Keratinocyte (primary cell): ENCODE results near the gene KIF2C. TPM values are rescaled to one million over a fixed set of nuclear protein-coding genes. Genes with fewer than 3 reads are reported as not detected.
A peak's percentile ranks its signal among the peaks of the same experiment; 100 is the strongest.

Source experiments
- DNase-seq: peaks from one replicate; pipeline ENCODE4 v3.0.0-alpha.2; 2011; ENCODE audit warnings: low read depth, missing footprints, low spot score
- FAIRE-seq: peaks from 2 replicates; lab custom pipeline; 2011; peaks lifted over from hg19 to GRCh38; lab: Jason Lieb, UNC
- H2AFZ ChIP-seq: 2 replicates; pipeline ENCODE4 v1.6.0; 2012; ENCODE audit warnings: low read length, control low read depth, inconsistent platforms; ENCODE audit not compliant: control insufficient read depth
- H3K27ac ChIP-seq: 2 replicates; pipeline ENCODE4 v1.5.1; 2011; ENCODE audit warnings: low read length; ENCODE audit not compliant: control insufficient read depth, insufficient read depth
- H3K27me3 ChIP-seq: 3 replicates; pipeline ENCODE4 v1.6.0; 2011; ENCODE audit warnings: low read length; ENCODE audit not compliant: control insufficient read depth, insufficient read depth; ENCODE audit errors: extremely low read depth
- H3K36me3 ChIP-seq, 2 experiments: 2 replicates in 1 of 2; 3 replicates in 1 of 2; pipeline ENCODE4 v1.5.1; 2011; ENCODE audit warnings: low read length in 2 of 2, mild to moderate bottlenecking in 1 of 2; ENCODE audit not compliant: control insufficient read depth in 2 of 2, insufficient read depth in 2 of 2; ENCODE audit errors: extremely low read depth in 1 of 2
- H3K4me1 ChIP-seq: 3 replicates; pipeline ENCODE4 v1.5.1; 2011; ENCODE audit warnings: low read length; ENCODE audit not compliant: control insufficient read depth, insufficient read depth; ENCODE audit errors: extremely low read depth
- H3K4me2 ChIP-seq: 3 replicates; pipeline ENCODE4 v1.6.0; 2011; ENCODE audit warnings: low read depth, low read length; ENCODE audit not compliant: control insufficient read depth, insufficient read depth; ENCODE audit errors: extremely low read depth
- H3K4me3 ChIP-seq, 3 experiments: fragments of 200-600 bp in 1 of 3; sonication (generic) in 1 of 3; 2 replicates in 2 of 3; 3 replicates in 1 of 3; pipeline ENCODE4 v1.5.1; 2011 to 2016; ENCODE audit warnings: low read length in 3 of 3, mild to moderate bottlenecking in 3 of 3, control low read depth in 2 of 3, inconsistent platforms in 1 of 3, low read depth in 1 of 3, mixed read lengths in 1 of 3, mixed run types in 1 of 3, moderate library complexity in 1 of 3; ENCODE audit not compliant: control insufficient read depth in 2 of 3, insufficient read depth in 2 of 3; ENCODE audit errors: extremely low read depth in 1 of 3
- H3K79me2 ChIP-seq: 2 replicates; pipeline ENCODE4 v1.6.0; 2012; ENCODE audit warnings: low read length; ENCODE audit not compliant: control insufficient read depth, insufficient read depth
- H3K9ac ChIP-seq: 3 replicates; pipeline ENCODE4 v1.6.0; 2011; ENCODE audit warnings: low read length; ENCODE audit not compliant: control insufficient read depth, insufficient read depth; ENCODE audit errors: extremely low read depth
- H3K9me1 ChIP-seq: 3 replicates; pipeline ENCODE4 v1.6.0; 2011; ENCODE audit warnings: low read length; ENCODE audit not compliant: control insufficient read depth, insufficient read depth; ENCODE audit errors: extremely low read depth
- H3K9me3 ChIP-seq: 2 replicates; pipeline ENCODE4 v1.5.1; 2012; ENCODE audit warnings: low read depth, low read length; ENCODE audit not compliant: control insufficient read depth
- H4K20me1 ChIP-seq: 3 replicates; pipeline ENCODE4 v1.6.0; 2011; ENCODE audit warnings: low read length; ENCODE audit not compliant: control insufficient read depth, insufficient read depth; ENCODE audit errors: extremely low read depth
- CTCF ChIP-seq, 3 experiments: IDR thresholded peaks in 1 of 3; conservative IDR thresholded peaks in 1 of 3; optimal IDR thresholded peaks in 1 of 3; 2 replicates in 2 of 3; 3 replicates in 1 of 3; pipeline versions ENCODE3 to v1.5.1; 2011; ENCODE audit warnings: low read length in 3 of 3, mild to moderate bottlenecking in 3 of 3, moderate library complexity in 2 of 3, control low read depth in 1 of 3, inconsistent platforms in 1 of 3; ENCODE audit not compliant: insufficient read depth in 2 of 3; ENCODE audit errors: extremely low read depth in 1 of 3
- EZH2 ChIP-seq: IDR thresholded peaks from one replicate; pipeline ENCODE4 v1.6.1; 2012; ENCODE audit warnings: inconsistent platforms, mild to moderate bottlenecking, low read length, moderate library complexity
- dilution Hi-C: fragments of 300-500 bp; cut with MboI; formaldehyde crosslinking; loops from one replicate; pipeline ENCODE4 v1.7.0; 2020; ENCODE audit warnings: low sequenced_read_pairs; ENCODE audit not compliant: extremely low pct_ligation_motif_present
- polyA plus RNA-seq, 5 experiments: library from polyadenylated mRNA; depleted of rRNA in 3 of 5; stranded (reverse) in 3 of 5; stranded (forward) in 1 of 5; unstranded in 1 of 5; fragments of >200 nt; gene quantifications; 1 replicate in 1 of 5; 2 replicates in 3 of 5; 3 replicates in 1 of 5; pipeline versions ENCODE4 v1.2.1 to v1.2.3, GENCODE V29; 2011 to 2012; ENCODE audit warnings: missing spikeins in 2 of 5, low read depth in 1 of 5, low replicate concordance in 1 of 5

Gene KIF2C
- polyA plus RNA-seq, 1 donor (not counting 4 experiments of a cell fraction or from before 2014, with no cell fraction given): 16.3 TPM

- H3K36me3 ChIP-seq: peaks cover 27 to 37% of the 10 kb centered on the region in 2 experiments
- no peak overlapping the region for H2AFZ ChIP-seq
- H3K27ac ChIP-seq: peak overlapping the region; percentile 85
- H3K27me3 ChIP-seq: no peaks in the 10 kb centered on the region
- peak overlapping the region; percentile 98 for H3K4me2 ChIP-seq
- no peak for TF ChIP-seq EZH2
- no peak for TF ChIP-seq CTCF (optimal IDR thresholded peaks at IDR 0.05 in 1 of 3, IDR thresholded peaks at IDR 0.05 in 1 of 3, conservative IDR thresholded peaks at IDR 0.05 in 1 of 3; ENCODE audit: extremely low read depth in 1 of 3, insufficient read depth in 2 of 3, low read length in 3 of 3)
- DNase-seq (no peak), FAIRE-seq (peak; percentile 46)
- peak overlapping the region; percentile 89 to 99 (median 92) for H3K4me3 ChIP-seq
- H4K20me1 ChIP-seq: peaks cover 6% of the 10 kb centered on the region
- dilution Hi-C loops: no loop called here
- H3K9me1 ChIP-seq: no peaks in the 10 kb centered on the region
- peak overlapping the region; percentile 88 for H3K9ac ChIP-seq
- no peaks in the 10 kb centered on the region for H3K9me3 ChIP-seq
- H3K79me2 ChIP-seq: peaks cover 41% of the 10 kb centered on the region
- H3K4me1 ChIP-seq: peaks cover 34% of the 10 kb centered on the region
These were observed 62.1 kb downstream of the KIF2C start for GRCh38 chr1:44801491-44802305.

GRCh38 chr1:44802306-44803061 is 62.8 kb downstream of the KIF2C start:
- Histone ChIP-seq H3K4me2 (peak overlapping the region; percentile 98), H3K9ac (peak overlapping the region; percentile 88), H3K27me3 (no peaks in the 10 kb centered on the region), H3K4me1 (peaks cover 42% of the 10 kb centered on the region), H3K79me2 (peaks cover 41% of the 10 kb centered on the region), H3K36me3 (peaks cover 29 to 40% of the 10 kb centered on the region in 2 experiments), H4K20me1 (peaks cover 6% of the 10 kb centered on the region), H3K27ac (peak overlapping the region; percentile 85), H2AFZ (no peak overlapping the region), H3K9me3 (no peaks in the 10 kb centered on the region), H3K9me1 (no peaks in the 10 kb centered on the region), H3K4me3 (peak overlapping the region; percentile 89 to 99 (median 92))
- no peak for TF ChIP-seq EZH2
- no peak for TF ChIP-seq CTCF (optimal IDR thresholded peaks at IDR 0.05 in 1 of 3, IDR thresholded peaks at IDR 0.05 in 1 of 3, conservative IDR thresholded peaks at IDR 0.05 in 1 of 3; ENCODE audit: extremely low read depth in 1 of 3, insufficient read depth in 2 of 3, low read length in 3 of 3)
- FAIRE-seq (no peak), DNase-seq (no peak)
- dilution Hi-C loops: no loop called here
